Cardiac muscle cell (in vitro differentiated cells and primary cell): Measurements from ENCODE around the gene TACR1. TPM values are rescaled to one million over a fixed set of nuclear protein-coding genes. Genes with fewer than 3 reads are reported as not detected.

Experiments used
- DNase-seq, 2 donors: peaks; one replicate each; pipeline versions ENCODE4 v3.0.0 to v3.0.0-alpha.2; 2010 to 2017; ENCODE audit warnings: low read depth in 1 of 2, low spot score in 1 of 2
- H3K27ac ChIP-seq: fragments of 200-600 bp; sonication (generic); 2 replicates; pipeline ENCODE4 v1.5.1; 2016
- H3K27me3 ChIP-seq: fragments of 200-600 bp; sonication (generic); 2 replicates; pipeline ENCODE4 v1.6.0; 2016; ENCODE audit warnings: control low read depth
- H3K36me3 ChIP-seq: fragments of 200-600 bp; sonication (generic); 2 replicates; pipeline ENCODE4 v1.5.1; 2016; ENCODE audit warnings: control low read depth
- H3K4me1 ChIP-seq: fragments of 200-600 bp; sonication (generic); 2 replicates; pipeline ENCODE4 v1.8.1; 2017; ENCODE audit warnings: low read depth, mild to moderate bottlenecking, mixed run types
- H3K4me3 ChIP-seq: fragments of 200-600 bp; sonication (generic); 2 replicates; pipeline ENCODE4 v1.5.1; 2016; ENCODE audit warnings: mild to moderate bottlenecking
- H3K9me3 ChIP-seq: fragments of 200-600 bp; sonication (generic); 2 replicates; pipeline ENCODE4 v1.5.1; 2017; ENCODE audit warnings: low read depth, mild to moderate bottlenecking, control low read depth
- polyA plus RNA-seq: library from polyadenylated mRNA; unstranded; fragments of >200 nt; fragmentation: Nextera tagmentation; extraction: Ambion mirVana; gene quantifications from 2 replicates; pipeline ENCODE4 v1.2.1, GENCODE V29; 2016
- total RNA-seq: library from RNA; depleted of rRNA; stranded (reverse); fragments of >200 nt; gene quantifications from 2 replicates; pipeline ENCODE4 v1.2.3, GENCODE V29; 2016
- TF ChIP-seq, protein P1 (sequence below): IDR thresholded peaks from 2 replicates; pipeline ENCODE4 v1.5.1; 2012; ENCODE audit warnings: low read depth, mild to moderate bottlenecking, low read length

Gene TACR1
- total and polyA plus RNA-seq, 2 experiments from 2014 or later: not detected

DNA sequence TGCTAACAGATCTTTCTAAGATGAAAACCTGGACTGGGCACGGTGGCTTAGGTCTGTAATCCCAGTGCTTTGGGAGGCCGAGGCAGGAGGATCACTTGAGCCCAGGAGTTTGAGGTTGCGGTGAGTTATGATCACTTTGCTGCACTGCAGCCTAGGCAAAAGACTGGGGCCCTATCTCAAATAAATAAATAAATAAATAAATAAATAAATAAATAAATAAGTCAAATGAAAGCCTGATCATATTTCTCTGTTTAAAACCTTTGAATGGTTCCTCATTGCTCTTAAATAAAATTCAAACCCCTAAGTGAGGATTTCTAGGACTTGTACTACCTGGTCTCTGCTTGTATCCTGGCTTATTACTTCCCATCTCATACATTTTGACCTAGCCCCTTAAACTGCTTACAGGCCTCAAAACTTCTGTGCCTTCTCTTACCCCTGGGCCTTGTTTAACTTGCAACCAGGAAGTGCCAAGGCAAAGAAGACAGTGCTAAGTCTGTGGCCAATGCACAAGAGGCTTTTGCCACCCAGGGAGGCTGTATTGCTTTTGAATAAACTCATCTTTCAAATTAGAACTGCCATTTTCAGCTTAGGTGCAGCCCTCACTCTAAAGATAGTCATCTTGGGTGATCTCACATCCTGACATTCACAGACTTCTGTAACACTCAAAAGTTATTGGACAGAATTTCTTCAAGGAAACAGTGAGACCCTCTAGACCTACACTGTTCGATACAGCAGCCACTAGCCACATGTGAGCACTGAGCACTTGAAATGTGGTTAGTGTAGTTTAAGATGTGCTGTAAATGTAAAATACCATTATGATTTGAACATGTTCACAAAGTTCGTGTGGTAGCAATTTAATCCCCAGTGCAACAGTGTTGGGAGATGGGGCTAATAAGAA is 167.2 kb downstream of the TACR1 start:
- no peaks in the 10 kb centered on the region for H3K27me3 ChIP-seq
- no peak for DNase-seq
- no peak overlapping the region for H3K4me3 ChIP-seq
- no peaks in the 10 kb centered on the region for H3K9me3 ChIP-seq
- H3K27ac ChIP-seq: no peak overlapping the region
- H3K36me3 ChIP-seq: no peaks in the 10 kb centered on the region
- H3K4me1 ChIP-seq: no peaks in the 10 kb centered on the region
- TF ChIP-seq, protein P1, sequence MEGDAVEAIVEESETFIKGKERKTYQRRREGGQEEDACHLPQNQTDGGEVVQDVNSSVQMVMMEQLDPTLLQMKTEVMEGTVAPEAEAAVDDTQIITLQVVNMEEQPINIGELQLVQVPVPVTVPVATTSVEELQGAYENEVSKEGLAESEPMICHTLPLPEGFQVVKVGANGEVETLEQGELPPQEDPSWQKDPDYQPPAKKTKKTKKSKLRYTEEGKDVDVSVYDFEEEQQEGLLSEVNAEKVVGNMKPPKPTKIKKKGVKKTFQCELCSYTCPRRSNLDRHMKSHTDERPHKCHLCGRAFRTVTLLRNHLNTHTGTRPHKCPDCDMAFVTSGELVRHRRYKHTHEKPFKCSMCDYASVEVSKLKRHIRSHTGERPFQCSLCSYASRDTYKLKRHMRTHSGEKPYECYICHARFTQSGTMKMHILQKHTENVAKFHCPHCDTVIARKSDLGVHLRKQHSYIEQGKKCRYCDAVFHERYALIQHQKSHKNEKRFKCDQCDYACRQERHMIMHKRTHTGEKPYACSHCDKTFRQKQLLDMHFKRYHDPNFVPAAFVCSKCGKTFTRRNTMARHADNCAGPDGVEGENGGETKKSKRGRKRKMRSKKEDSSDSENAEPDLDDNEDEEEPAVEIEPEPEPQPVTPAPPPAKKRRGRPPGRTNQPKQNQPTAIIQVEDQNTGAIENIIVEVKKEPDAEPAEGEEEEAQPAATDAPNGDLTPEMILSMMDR: no peak

DNA sequence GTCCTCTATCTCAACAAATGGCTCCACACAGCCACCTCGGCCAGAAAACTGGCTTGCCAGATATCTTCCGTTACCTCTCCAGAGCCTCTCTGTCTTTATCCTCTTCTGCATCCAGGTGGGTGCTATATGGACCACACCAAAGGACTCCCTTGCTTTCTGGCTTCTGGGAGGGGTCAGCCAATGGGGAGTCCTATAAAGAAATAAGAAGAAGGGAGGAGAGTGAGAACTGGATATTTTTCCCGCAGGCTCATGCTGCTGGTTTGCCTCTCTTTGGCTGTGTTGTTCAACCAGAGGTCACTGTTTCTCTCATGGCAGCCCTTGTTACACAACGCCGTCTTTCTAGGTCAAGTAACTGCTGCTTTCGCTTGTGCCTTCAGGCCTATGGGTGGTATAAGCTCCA is 168.1 kb downstream of the TACR1 start:
- H3K27me3 ChIP-seq: no peaks in the 10 kb centered on the region
- no peaks in the 10 kb centered on the region for H3K4me1 ChIP-seq
- DNase-seq: no peak
- TF ChIP-seq, protein P1: no peak
- no peak overlapping the region for H3K4me3 ChIP-seq
- no peak overlapping the region for H3K27ac ChIP-seq
- H3K9me3 ChIP-seq: no peaks in the 10 kb centered on the region
- H3K36me3 ChIP-seq: no peaks in the 10 kb centered on the region

DNA sequence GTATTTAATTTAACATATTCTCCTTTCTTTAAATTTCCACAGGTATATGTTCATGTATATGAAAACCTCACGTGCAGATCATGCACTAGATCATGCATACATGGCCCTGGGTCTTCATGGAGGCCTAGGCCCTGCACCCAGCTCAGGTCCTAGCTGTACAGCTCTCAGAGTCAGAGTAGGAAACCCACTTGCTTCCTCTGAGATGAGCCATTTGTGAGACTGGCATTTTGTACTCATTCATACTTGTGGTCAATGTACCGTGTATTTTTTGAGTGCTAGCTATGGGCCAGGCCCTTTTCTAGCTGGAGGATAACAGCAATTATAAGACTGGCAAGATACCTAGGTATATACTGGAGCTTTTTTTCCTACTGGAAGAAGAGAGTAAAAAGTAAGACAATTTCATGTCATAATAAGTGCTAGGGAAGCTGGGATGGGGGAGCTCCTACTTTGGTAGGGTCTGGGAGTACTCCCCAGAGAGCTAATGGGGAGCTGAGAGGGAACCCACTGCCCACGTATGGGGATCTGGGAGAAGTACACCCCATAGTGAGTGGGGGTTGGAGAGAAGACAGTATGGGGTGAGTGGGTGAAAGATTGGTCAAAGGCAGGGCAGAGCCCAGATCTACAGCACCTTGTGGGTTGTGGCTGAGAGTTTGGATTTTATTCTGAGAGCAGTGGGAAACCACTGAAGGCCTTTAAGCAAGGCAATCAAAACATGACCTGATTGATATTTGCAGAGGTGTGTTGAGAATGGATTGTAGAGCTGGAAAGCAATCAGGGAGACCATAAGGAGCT is 168.9 kb downstream of the TACR1 start:
- no peak overlapping the region for H3K4me3 ChIP-seq
- DNase-seq: no peak
- H3K27me3 ChIP-seq: no peaks in the 10 kb centered on the region
- H3K27ac ChIP-seq: no peak overlapping the region
- no peaks in the 10 kb centered on the region for H3K36me3 ChIP-seq
- H3K9me3 ChIP-seq: no peaks in the 10 kb centered on the region
- H3K4me1 ChIP-seq: no peaks in the 10 kb centered on the region
- TF ChIP-seq, protein P1: no peak

DNA sequence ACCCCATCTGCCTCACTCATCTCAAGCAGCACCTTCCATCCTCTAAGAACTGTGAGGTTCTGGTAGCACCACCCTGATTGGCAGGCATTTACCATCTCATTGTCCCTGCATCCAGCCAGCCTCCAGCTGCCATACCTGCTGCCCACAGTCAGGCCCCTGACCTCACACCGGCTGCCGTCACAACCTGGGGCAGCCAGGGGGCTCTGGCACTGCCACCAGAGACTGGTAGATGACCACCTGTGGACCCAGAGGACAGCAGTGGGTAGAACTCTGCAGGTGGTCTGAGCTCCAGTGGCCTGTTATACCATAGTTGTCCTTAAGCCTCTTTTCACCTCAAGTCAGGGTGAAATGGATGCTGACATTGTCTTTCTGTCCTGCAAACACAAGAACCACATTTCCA is 171.4 kb downstream of the TACR1 start:
- Histone ChIP-seq H3K4me3 (no peak overlapping the region), H3K36me3 (no peaks in the 10 kb centered on the region), H3K9me3 (no peaks in the 10 kb centered on the region), H3K4me1 (no peaks in the 10 kb centered on the region), H3K27ac (no peak overlapping the region), H3K27me3 (no peaks in the 10 kb centered on the region)
- DNase-seq: no peak
- TF ChIP-seq, protein P1: no peak

DNA sequence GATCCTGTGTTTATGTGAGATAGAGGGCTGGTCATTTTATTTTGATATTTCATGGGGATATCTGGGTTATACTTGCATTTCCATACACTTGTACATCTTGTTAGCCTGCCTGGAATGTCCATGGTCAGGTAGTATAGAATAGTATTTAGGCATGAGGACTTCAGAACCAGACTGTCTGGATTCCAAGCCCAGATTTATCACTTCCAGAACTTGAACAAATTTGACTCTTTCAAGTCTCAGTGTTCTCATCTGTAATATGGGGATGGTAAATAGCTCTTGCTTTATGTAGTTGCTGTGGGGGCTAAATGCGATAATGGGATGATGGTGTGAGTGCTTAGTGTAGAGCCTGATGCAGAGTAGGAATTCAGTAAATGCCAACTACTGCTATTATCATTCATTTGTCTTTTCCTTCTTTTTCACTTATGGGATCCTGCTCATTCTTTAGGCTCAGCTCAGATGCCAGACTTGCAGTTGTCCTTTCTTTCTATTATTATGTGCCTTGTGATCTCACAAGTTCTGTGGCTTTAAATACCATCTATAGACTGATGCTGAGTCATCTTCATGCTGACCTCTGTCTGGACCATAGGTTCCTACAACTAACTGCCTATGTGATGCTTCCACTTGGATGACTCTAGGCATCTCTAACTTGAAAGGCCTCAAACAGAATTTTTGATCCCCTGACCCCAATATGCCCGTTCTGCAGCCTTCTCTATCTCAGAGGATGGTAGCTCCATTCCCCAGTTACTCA is 173.5 kb downstream of the TACR1 start:
- Histone ChIP-seq H3K36me3 (no peaks in the 10 kb centered on the region), H3K27ac (no peak overlapping the region), H3K4me3 (no peak overlapping the region), H3K4me1 (peaks cover 8% of the 10 kb centered on the region), H3K27me3 (no peaks in the 10 kb centered on the region), H3K9me3 (no peaks in the 10 kb centered on the region)
- DNase-seq: no peak
- TF ChIP-seq, protein P1: no peak
